ENCODE data around the gene ZSCAN5B. TPM values are rescaled to one million over a fixed set of nuclear protein-coding genes. Genes with fewer than 3 reads are reported as not detected.

ZSCAN5B gene
- total and polyA plus RNA-seq, 7 donors = 0.06 to 0.60 TPM; not detected in 5

DNA sequence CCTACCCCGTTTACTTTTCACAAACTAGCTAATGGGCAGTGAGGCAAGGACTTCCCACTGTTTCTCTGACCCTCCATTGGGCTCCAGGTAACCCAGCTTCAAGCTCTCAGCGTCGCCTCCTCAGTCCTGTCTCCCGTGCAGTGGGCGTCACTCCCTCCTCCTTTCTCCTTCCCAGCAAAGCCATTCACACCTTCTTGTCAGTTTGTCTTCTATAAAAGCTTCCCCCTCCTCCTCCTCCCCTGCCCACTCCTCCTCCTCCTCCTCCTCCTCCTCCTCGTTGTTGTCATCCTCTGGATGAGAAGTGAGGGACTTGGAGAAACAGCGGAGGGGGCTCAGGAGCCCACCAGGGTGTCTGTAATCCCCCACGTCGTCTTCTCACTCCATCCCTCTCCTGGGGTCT lies 23.5 kb downstream of the ZSCAN5B start:
- TF ChIP-seq, protein P1, sequence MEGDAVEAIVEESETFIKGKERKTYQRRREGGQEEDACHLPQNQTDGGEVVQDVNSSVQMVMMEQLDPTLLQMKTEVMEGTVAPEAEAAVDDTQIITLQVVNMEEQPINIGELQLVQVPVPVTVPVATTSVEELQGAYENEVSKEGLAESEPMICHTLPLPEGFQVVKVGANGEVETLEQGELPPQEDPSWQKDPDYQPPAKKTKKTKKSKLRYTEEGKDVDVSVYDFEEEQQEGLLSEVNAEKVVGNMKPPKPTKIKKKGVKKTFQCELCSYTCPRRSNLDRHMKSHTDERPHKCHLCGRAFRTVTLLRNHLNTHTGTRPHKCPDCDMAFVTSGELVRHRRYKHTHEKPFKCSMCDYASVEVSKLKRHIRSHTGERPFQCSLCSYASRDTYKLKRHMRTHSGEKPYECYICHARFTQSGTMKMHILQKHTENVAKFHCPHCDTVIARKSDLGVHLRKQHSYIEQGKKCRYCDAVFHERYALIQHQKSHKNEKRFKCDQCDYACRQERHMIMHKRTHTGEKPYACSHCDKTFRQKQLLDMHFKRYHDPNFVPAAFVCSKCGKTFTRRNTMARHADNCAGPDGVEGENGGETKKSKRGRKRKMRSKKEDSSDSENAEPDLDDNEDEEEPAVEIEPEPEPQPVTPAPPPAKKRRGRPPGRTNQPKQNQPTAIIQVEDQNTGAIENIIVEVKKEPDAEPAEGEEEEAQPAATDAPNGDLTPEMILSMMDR (IDR thresholded peaks at IDR 0.05) = no peak
- TF ChIP-seq POLR2A (IDR thresholded peaks at IDR 0.05) (no peak), POLR2AphosphoS5 (IDR thresholded peaks at IDR 0.05) (no peak), EP300 (IDR thresholded peaks at IDR 0.05) (no peak)
- H3K4me1 ChIP-seq = no peaks in the 10 kb centered on the region
- H3K4me3 ChIP-seq = no peak overlapping the region
- intact Hi-C loops (cut with DNase I) = loop anchor here (10.0 kb wide), 1 partner anchor 171 kb away; no protein-coding TSS in a partner anchor
- peaks cover 0 to 41% (median 6%) of the 10 kb centered on the region in 3 donors for H3K27me3 ChIP-seq
- no peaks in the 10 kb centered on the region for H3K9me3 ChIP-seq
- DNase-seq = no peak
- no peaks in the 10 kb centered on the region for H3K36me3 ChIP-seq
- H3K27ac ChIP-seq = no peak overlapping the region
- 33 to 36% methylated on average over 9 of the region's 9 CpGs for WGBS, 2 donors

DNA sequence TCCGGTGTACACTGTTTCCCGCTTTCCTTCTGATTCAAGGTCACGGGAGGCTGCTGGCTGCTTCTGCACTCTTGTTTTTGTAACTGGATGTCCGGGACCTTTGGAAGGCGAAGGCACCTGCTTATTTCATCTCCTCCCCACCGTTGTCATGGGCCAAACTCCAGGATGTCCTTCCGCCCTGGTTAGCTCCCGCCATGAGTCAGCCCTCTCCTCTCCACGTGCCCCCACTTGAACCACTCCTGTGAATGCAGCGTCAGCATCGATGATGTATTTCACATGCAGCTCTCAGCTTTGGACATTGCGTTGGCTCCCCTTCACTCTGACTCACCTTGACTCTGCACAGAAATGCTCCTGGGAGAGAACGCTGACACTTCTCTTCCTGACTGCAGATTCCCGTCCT lies 27.3 kb downstream of the ZSCAN5B start:
- H3K27ac ChIP-seq = no peak overlapping the region
- intact Hi-C loops (cut with DNase I) = loop anchor here (10.0 kb wide), 1 partner anchor 175 kb away; no protein-coding TSS in a partner anchor
- H3K36me3 ChIP-seq = no peaks in the 10 kb centered on the region
- WGBS, 2 donors = 75 to 77% methylated on average over 14 of the region's 14 CpGs
- H3K4me3 ChIP-seq = no peak overlapping the region
- no peaks in the 10 kb centered on the region for H3K4me1 ChIP-seq
- H3K27me3 ChIP-seq = peaks cover 0 to 22% (median under 1%) of the 10 kb centered on the region in 3 donors
- DNase-seq = no peak
- TF ChIP-seq POLR2A (IDR thresholded peaks at IDR 0.05) = no peak
- TF ChIP-seq, protein P1 (IDR thresholded peaks at IDR 0.05) = no peak
- TF ChIP-seq POLR2AphosphoS5 (IDR thresholded peaks at IDR 0.05) = no peak
- TF ChIP-seq EP300 (IDR thresholded peaks at IDR 0.05) = no peak
- H3K9me3 ChIP-seq = no peaks in the 10 kb centered on the region

DNA sequence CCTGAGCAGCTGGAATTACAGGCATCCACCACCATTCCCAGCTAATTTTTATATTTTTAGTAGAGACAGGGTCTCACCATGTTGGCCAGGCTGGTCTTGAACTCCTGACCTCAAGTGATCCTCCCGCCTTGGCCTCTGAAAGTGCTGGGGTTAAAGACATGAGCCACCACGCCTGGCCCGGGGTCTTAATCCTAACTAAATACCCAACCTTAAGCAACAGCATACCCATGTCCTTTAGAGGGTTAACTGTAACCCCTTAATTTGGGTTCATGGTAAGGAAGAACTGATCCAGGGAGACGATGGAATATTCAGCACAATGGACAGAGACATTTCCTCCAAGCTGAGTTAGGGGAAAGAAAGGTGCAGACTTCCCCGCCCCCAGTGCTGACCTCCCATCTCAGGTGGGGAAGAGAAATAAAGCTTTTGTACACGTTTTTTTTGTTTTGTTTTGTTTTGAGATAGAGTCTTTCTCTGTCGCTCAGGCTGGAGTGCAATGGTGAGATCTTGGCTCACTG lies 30.5 kb downstream of the ZSCAN5B start:
- intact Hi-C loops (cut with DNase I) = no loop called here
- no peak overlapping the region for H3K27ac ChIP-seq
- H3K27me3 ChIP-seq = no peaks in the 10 kb centered on the region
- H3K9me3 ChIP-seq = no peaks in the 10 kb centered on the region
- WGBS, 2 donors = 50 to 54% methylated on average over 7 of the region's 7 CpGs
- no peak overlapping the region for H3K4me3 ChIP-seq
- H3K36me3 ChIP-seq = peaks cover 0 to under 1% (median 0%) of the 10 kb centered on the region in 4 donors
- DNase-seq = no peak
- H3K4me1 ChIP-seq = no peaks in the 10 kb centered on the region
- TF ChIP-seq POLR2A (IDR thresholded peaks at IDR 0.05) (no peak), POLR2AphosphoS5 (IDR thresholded peaks at IDR 0.05) (no peak), EP300 (IDR thresholded peaks at IDR 0.05) (no peak)
- TF ChIP-seq, protein P1 (IDR thresholded peaks at IDR 0.05) = no peak

DNA sequence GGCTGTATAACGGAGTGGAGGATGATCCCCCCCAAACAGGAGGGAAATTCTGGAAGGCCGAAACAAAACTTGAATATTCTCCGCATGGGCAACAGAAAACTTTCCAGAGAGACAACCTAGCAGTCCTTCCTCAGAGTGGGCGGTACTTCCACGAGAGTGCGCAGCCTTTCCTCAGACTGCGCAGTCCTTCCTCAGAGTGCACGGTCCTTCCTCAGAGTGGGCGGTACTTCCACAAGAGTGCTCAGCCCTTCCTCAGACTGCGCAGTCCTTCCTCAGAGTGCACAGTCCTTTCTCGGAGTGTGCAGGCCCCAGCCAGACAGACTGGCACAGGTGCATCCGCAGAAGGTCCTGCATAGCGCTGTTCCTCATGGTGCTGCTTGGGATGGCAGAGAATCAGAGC lies 34.5 kb downstream of the ZSCAN5B start:
- 92 to 93% methylated on average over 13 of the region's 13 CpGs for WGBS, 2 donors
- intact Hi-C loops (cut with DNase I) = no loop called here
- H3K27me3 ChIP-seq = no peaks in the 10 kb centered on the region

More for the DNA sequence above, 34.5 kb downstream of the ZSCAN5B start:
- DNase-seq = no peak
- Histone ChIP-seq H3K27ac (no peak overlapping the region), H3K4me3 (no peak overlapping the region), H3K9me3 (no peaks in the 10 kb centered on the region), H3K4me1 (no peaks in the 10 kb centered on the region), H3K36me3 (peaks cover 11 to 40% (median 20%) of the 10 kb centered on the region in 4 donors)
- no peak for TF ChIP-seq POLR2AphosphoS5 (IDR thresholded peaks at IDR 0.05)
- no peak for TF ChIP-seq EP300 (IDR thresholded peaks at IDR 0.05)
- TF ChIP-seq POLR2A (IDR thresholded peaks at IDR 0.05) = no peak
- TF ChIP-seq, protein P1 (IDR thresholded peaks at IDR 0.05) = no peak
